OCI-LY7 (cell line): Measurements from ENCODE around the gene TACR2. TPM values are rescaled to one million over a fixed set of nuclear protein-coding genes. Genes with fewer than 3 reads are reported as not detected.

Experiments used
- BruUV-seq: library from RNA; stranded (reverse); fragments of 400-500 nt; replicated peaks from 2 replicates; lab custom pipeline; 2021; lab: Mats Ljungman, UMichigan
- CTCF ChIA-PET: fragments of 300-600 bp; sonication (Branson Sonifier 250); formaldehyde crosslinking; loops from one replicate; lab custom pipeline; 2022; ENCODE audit warnings: antibody characterized with exemption; ENCODE audit not compliant: unreplicated experiment; lab: Charles Lee
- POLR2A ChIA-PET: fragments of 300-600 bp; sonication (Branson Sonifier 250); formaldehyde crosslinking; loops from one replicate; lab custom pipeline; 2022; ENCODE audit warnings: antibody characterized with exemption; lab: Charles Lee
- DNase-seq: peaks from one replicate; pipeline ENCODE4 v3.0.0-alpha.2; 2015; ENCODE audit warnings: low spot score
- H2AFZ ChIP-seq: fragments of 200-600 bp; sonication (generic), shearing (Covaris generic); 2 replicates; pipeline ENCODE4 v1.6.1; 2014; ENCODE audit warnings: mild to moderate bottlenecking, antibody characterized with exemption, low read length, moderate library complexity
- H3K27ac ChIP-seq: fragments of 200-600 bp; sonication (generic); 2 replicates; pipeline ENCODE4 v1.5.1; 2014; ENCODE audit warnings: mixed run types, low read depth, mild to moderate bottlenecking, moderate library complexity, low read length, inconsistent platforms; ENCODE audit not compliant: poor library complexity, severe bottlenecking
- H3K36me3 ChIP-seq: fragments of 200-600 bp; sonication (generic); 2 replicates; pipeline ENCODE4 v1.6.1; 2014; ENCODE audit warnings: mild to moderate bottlenecking, antibody characterized with exemption, low read length, moderate library complexity, mixed read lengths; ENCODE audit not compliant: insufficient read depth
- H3K4me1 ChIP-seq: fragments of 200-600 bp; sonication (generic); 2 replicates; pipeline ENCODE4 v1.5.1; 2014; ENCODE audit warnings: mild to moderate bottlenecking, low read length; ENCODE audit not compliant: insufficient read depth, poor library complexity, severe bottlenecking
- H3K4me2 ChIP-seq: fragments of 200-600 bp; sonication (generic); 2 replicates; pipeline ENCODE4 v1.6.1; 2014; ENCODE audit warnings: mild to moderate bottlenecking, low read length
- H3K4me3 ChIP-seq: fragments of 200-600 bp; sonication (generic); 2 replicates; pipeline ENCODE4 v1.5.1; 2014; ENCODE audit warnings: mild to moderate bottlenecking, low read depth, low read length; ENCODE audit not compliant: poor library complexity, severe bottlenecking
- H3K79me2 ChIP-seq: fragments of 200-600 bp; sonication (generic); 2 replicates; pipeline ENCODE4 v1.6.1; 2016; ENCODE audit warnings: low read depth, mild to moderate bottlenecking, low read length, moderate library complexity, mixed read lengths; ENCODE audit not compliant: insufficient read depth
- H3K9me2 ChIP-seq: fragments of 200-600 bp; sonication (generic); 2 replicates; pipeline ENCODE4 v1.6.1; 2016; ENCODE audit warnings: mild to moderate bottlenecking, low read length, mixed read lengths; ENCODE audit not compliant: insufficient read depth
- H3K9me3 ChIP-seq: fragments of 200-600 bp; sonication (generic); 2 replicates; pipeline ENCODE4 v1.6.1; 2014; ENCODE audit warnings: mild to moderate bottlenecking, mixed run types, low read length, mixed read lengths
- H4K20me1 ChIP-seq: fragments of 200-600 bp; sonication (generic); 2 replicates; pipeline ENCODE4 v1.6.1; 2014; ENCODE audit warnings: mild to moderate bottlenecking, antibody characterized with exemption, low read length, moderate library complexity, mixed read lengths; ENCODE audit not compliant: insufficient read depth
- CTCF ChIP-seq: fragments of 200-600 bp; sonication (generic); conservative IDR thresholded peaks from 2 replicates; pipeline ENCODE4 v1.5.1; 2014; ENCODE audit warnings: mild to moderate bottlenecking, antibody characterized with exemption, low read length, moderate library complexity, mixed read lengths
- EZH2phosphoT487 ChIP-seq: fragments of 200-600 bp; sonication (generic); IDR thresholded peaks from 2 replicates; pipeline ENCODE4 v1.6.1; 2018; ENCODE audit warnings: low read depth, borderline replicate concordance, mild to moderate bottlenecking, mixed run types, antibody characterized with exemption, low read length, moderate library complexity, mixed read lengths
- intact Hi-C: fragments of 100-400 bp; cut with micrococcal nuclease; formaldehyde crosslinking; loops from one replicate; pipeline ENCODE4 v1.10.0; 2022; ENCODE audit not compliant: unreplicated experiment
- total RNA-seq, 2 experiments: library from RNA; depleted of rRNA in 1 of 2; stranded (reverse); fragments of >200 nt in 1 of 2; shearing (Covaris generic) in 1 of 2; gene quantifications; 2 replicates each; pipeline ENCODE4 v1.2.3, GENCODE V29; 2014 to 2022

TACR2 gene
- total RNA-seq, 2 experiments from 2014 or later = not detected

GRCh38 chr10:69375307-69376151 lies 41.2 kb downstream of the TACR2 start:
- no peaks in the 10 kb centered on the region for H3K9me3 ChIP-seq
- TF ChIP-seq CTCF = no peak
- no peak for TF ChIP-seq EZH2phosphoT487
- no peak overlapping the region for H3K27ac ChIP-seq
- no peak overlapping the region for H3K4me2 ChIP-seq
- no peak for DNase-seq
- H4K20me1 ChIP-seq = no peaks in the 10 kb centered on the region
- POLR2A ChIA-PET = no interaction called here
- no peaks in the 10 kb centered on the region for H3K79me2 ChIP-seq
- CTCF ChIA-PET = no interaction called here
- H3K9me2 ChIP-seq = no peaks in the 10 kb centered on the region
- 0 out of 2 replicates have a peak, but pooled peaks cover 4% of the 10 kb centered on the region for H3K36me3 ChIP-seq
- intact Hi-C loops = no loop called here
- H3K4me3 ChIP-seq = no peak overlapping the region
- peaks cover 7% of the 10 kb centered on the region for H3K4me1 ChIP-seq
- no TSS peak for BruUV-seq
- H2AFZ ChIP-seq = no peak overlapping the region

GRCh38 chr10:69374931-69375306 lies 41.8 kb downstream of the TACR2 start:
- 0 out of 2 replicates have a peak, but pooled peaks cover 10% of the 10 kb centered on the region for H3K36me3 ChIP-seq
- ChIA-PET CTCF (no interaction called here), POLR2A (no interaction called here)
- no peak overlapping the region for H3K27ac ChIP-seq
- no peak overlapping the region for H2AFZ ChIP-seq
- no peaks in the 10 kb centered on the region for H3K9me2 ChIP-seq
- no peaks in the 10 kb centered on the region for H4K20me1 ChIP-seq
- BruUV-seq = no TSS peak
- no peaks in the 10 kb centered on the region for H3K79me2 ChIP-seq
- no peak for DNase-seq
- H3K4me1 ChIP-seq = peaks cover 7% of the 10 kb centered on the region
- no peak overlapping the region for H3K4me3 ChIP-seq
- H3K9me3 ChIP-seq = no peaks in the 10 kb centered on the region
- H3K4me2 ChIP-seq = no peak overlapping the region
- intact Hi-C loops = no loop called here
- no peak for TF ChIP-seq EZH2phosphoT487
- TF ChIP-seq CTCF = no peak

- CTCF ChIA-PET = no interaction called here
These were observed 42.5 kb downstream of the TACR2 start for GRCh38 chr10:69374242-69374641.

More at GRCh38 chr10:69374242-69374641, 42.5 kb downstream of the TACR2 start:
- DNase-seq = no peak
- Histone ChIP-seq H3K4me1 (peaks cover 7% of the 10 kb centered on the region), H3K79me2 (no peaks in the 10 kb centered on the region), H3K4me3 (no peak overlapping the region), H3K9me2 (no peaks in the 10 kb centered on the region), H3K36me3 (0 out of 2 replicates have a peak, but pooled peaks cover 7% of the 10 kb centered on the region), H3K4me2 (no peak overlapping the region), H4K20me1 (no peaks in the 10 kb centered on the region), H2AFZ (no peak overlapping the region), H3K9me3 (no peaks in the 10 kb centered on the region), H3K27ac (no peak overlapping the region)
- BruUV-seq = no TSS peak
- intact Hi-C loops = no loop called here
- TF ChIP-seq CTCF (no peak), EZH2phosphoT487 (no peak)
- POLR2A ChIA-PET = no interaction called here
